ENCODE measurements around the gene RNF44. TPM values are rescaled to one million over a fixed set of nuclear protein-coding genes. Genes with fewer than 3 reads are reported as not detected.

The RNF44 gene
- total RNA-seq, 1 donor from 2014 or later: 153 TPM

DNA sequence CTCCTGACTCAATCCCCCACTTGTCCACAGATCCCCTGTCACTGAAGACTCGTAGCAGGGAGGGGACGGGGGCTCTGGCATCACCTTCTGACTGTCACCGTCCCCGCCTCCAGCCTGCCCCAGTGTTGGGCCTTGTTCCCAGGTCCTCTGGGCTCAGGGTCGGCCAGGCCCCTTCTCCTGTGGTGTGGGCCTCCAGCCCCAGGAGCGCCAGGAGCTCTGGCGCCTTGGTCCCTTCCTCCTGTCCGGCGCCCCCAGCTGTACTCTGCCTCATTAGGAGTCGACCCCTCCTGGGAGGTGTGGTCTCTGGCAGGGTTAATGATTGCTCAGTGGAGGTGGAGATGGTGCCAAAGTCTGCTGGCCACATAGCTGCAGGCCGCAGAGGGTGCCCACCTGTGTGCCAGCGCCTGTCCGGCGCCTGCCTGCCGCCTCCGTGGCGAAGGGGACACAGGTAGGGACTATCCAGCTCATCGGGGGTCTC, 11.8 kb upstream of the RNF44 start, which contains the start of gene CDHR2:
Gene CDHR2 (plus strand): TSS at position 376 of the 478 bp plus-strand sequence. CDS start 16,011 bp downstream, outside the sequence.
- peaks cover 8% of the 10 kb centered on the region for H3K4me1 Mint-ChIP-seq (ENCODE audit: low read depth)
- no peak for DNase-seq (ENCODE audit: low spot score, unreplicated experiment)
- H3K27ac Mint-ChIP-seq: peak within 1 kb of the TSS; percentile 29
- no peaks in the 10 kb centered on the region for H3K36me3 Mint-ChIP-seq (ENCODE audit: insufficient read depth)
- H3K27me3 Mint-ChIP-seq: peaks cover 21% of the 10 kb centered on the region
- TF ChIP-seq, protein P1, sequence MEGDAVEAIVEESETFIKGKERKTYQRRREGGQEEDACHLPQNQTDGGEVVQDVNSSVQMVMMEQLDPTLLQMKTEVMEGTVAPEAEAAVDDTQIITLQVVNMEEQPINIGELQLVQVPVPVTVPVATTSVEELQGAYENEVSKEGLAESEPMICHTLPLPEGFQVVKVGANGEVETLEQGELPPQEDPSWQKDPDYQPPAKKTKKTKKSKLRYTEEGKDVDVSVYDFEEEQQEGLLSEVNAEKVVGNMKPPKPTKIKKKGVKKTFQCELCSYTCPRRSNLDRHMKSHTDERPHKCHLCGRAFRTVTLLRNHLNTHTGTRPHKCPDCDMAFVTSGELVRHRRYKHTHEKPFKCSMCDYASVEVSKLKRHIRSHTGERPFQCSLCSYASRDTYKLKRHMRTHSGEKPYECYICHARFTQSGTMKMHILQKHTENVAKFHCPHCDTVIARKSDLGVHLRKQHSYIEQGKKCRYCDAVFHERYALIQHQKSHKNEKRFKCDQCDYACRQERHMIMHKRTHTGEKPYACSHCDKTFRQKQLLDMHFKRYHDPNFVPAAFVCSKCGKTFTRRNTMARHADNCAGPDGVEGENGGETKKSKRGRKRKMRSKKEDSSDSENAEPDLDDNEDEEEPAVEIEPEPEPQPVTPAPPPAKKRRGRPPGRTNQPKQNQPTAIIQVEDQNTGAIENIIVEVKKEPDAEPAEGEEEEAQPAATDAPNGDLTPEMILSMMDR (IDR thresholded peaks at IDR 0.05; ENCODE audit: unreplicated experiment): no peak
- no peaks in the 10 kb centered on the region for H3K9me3 Mint-ChIP-seq (ENCODE audit: low read depth)
- no peak within 1 kb of the TSS for H3K4me3 Mint-ChIP-seq (ENCODE audit: low read depth)

- Mint-ChIP-seq H3K9me3 (ENCODE audit: low read depth) (no peaks in the 10 kb centered on the region), H3K4me1 (ENCODE audit: low read depth) (peaks cover 10% of the 10 kb centered on the region), H3K36me3 (ENCODE audit: insufficient read depth) (no peaks in the 10 kb centered on the region), H3K4me3 (ENCODE audit: low read depth) (no peak overlapping the region), H3K27ac (no peak overlapping the region), H3K27me3 (peaks cover 12% of the 10 kb centered on the region)
- DNase-seq (ENCODE audit: low spot score, unreplicated experiment): no peak
- TF ChIP-seq, protein P1 (IDR thresholded peaks at IDR 0.05; ENCODE audit: unreplicated experiment): no peak
Observed at GRCh38 chr5:176547802-176548201, 10.6 kb upstream of the RNF44 start.

DNA sequence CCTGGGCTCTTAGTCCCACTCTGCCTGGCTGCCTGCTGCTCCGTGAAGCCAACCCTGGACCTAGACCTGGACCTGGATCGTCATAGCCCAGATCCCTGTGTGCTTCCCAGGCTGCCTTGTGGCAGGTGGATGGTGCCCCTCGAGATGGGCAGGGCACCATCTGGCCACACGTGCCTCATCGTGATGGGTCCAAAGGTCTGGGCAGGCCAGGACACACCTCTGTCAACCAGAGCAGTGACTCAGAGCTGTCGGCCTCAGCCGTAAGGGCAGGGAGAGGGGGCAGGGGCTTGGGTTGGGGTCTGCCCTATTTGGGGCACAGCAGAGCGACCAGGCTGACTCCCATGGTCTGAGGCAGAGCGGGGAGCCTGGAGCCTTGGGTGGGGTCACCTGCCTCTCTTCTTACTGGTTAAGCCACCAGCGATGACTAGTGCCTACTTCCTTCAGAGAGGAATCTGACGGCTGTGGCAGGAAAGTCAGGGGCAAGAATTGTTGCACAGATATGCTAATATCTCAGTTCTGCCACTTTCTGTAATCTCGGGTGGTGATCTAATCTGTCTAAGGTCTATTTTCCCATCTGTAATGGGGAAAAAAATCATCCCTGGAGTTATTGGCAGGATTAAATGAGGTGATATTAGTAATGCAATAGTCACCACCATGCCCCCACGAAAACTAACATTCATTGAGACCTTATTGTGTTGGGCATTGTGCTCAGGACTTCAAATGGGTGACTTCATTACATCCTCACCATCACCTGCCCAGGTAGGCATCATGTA, 8.7 kb upstream of the RNF44 start:
- Mint-ChIP-seq H3K36me3 (ENCODE audit: insufficient read depth) (no peaks in the 10 kb centered on the region), H3K27ac (no peak overlapping the region), H3K4me3 (ENCODE audit: low read depth) (no peak overlapping the region), H3K4me1 (ENCODE audit: low read depth) (peaks cover 19% of the 10 kb centered on the region), H3K27me3 (peaks cover 10% of the 10 kb centered on the region), H3K9me3 (ENCODE audit: low read depth) (no peaks in the 10 kb centered on the region)
- DNase-seq (ENCODE audit: low spot score, unreplicated experiment): no peak
- TF ChIP-seq, protein P1 (IDR thresholded peaks at IDR 0.05; ENCODE audit: unreplicated experiment): no peak

- Mint-ChIP-seq H3K36me3 (ENCODE audit: insufficient read depth) (no peaks in the 10 kb centered on the region), H3K27ac (no peak overlapping the region), H3K9me3 (ENCODE audit: low read depth) (no peaks in the 10 kb centered on the region), H3K4me3 (ENCODE audit: low read depth) (no peak overlapping the region), H3K27me3 (peaks cover 10% of the 10 kb centered on the region), H3K4me1 (ENCODE audit: low read depth) (peaks cover 19% of the 10 kb centered on the region)
- TF ChIP-seq, protein P1 (IDR thresholded peaks at IDR 0.05; ENCODE audit: unreplicated experiment): no peak
- no peak for DNase-seq (ENCODE audit: low spot score, unreplicated experiment)
Observed at GRCh38 chr5:176545388-176545736, 8.2 kb upstream of the RNF44 start.

GRCh38 chr5:176543428-176544182, 6.4 kb upstream of the RNF44 start:
- TF ChIP-seq, protein P1 (IDR thresholded peaks at IDR 0.05; ENCODE audit: unreplicated experiment): no peak
- peak overlapping the region; percentile 95 for H3K27ac Mint-ChIP-seq
- H3K4me3 Mint-ChIP-seq (ENCODE audit: low read depth): peak overlapping the region; percentile 86
- H3K4me1 Mint-ChIP-seq (ENCODE audit: low read depth): peaks cover 15% of the 10 kb centered on the region
- H3K36me3 Mint-ChIP-seq (ENCODE audit: insufficient read depth): no peaks in the 10 kb centered on the region
- H3K9me3 Mint-ChIP-seq (ENCODE audit: low read depth): no peaks in the 10 kb centered on the region
- peaks cover 10% of the 10 kb centered on the region for H3K27me3 Mint-ChIP-seq
- DNase-seq (ENCODE audit: low spot score, unreplicated experiment): peak; percentile 48

All from progenitor cell of endocrine pancreas (in vitro differentiated cells).